BJ (cell line): ENCODE data around the gene NPAS3. TPM values are rescaled to one million over a fixed set of nuclear protein-coding genes. Genes with fewer than 3 reads are reported as not detected.

Experiments
- CTCF ChIA-PET: fragments of 350-600 bp; formaldehyde crosslinking; extraction: SDS; loops from one replicate; lab custom pipeline; 2021; ENCODE audit warnings: antibody characterized with exemption, inconsistent platforms; lab: Yijun Ruan, JAX
- POLR2A ChIA-PET: fragments of 300-600 bp; sonication (Branson Sonifier 250); formaldehyde crosslinking; extraction: SDS; loops from one replicate; lab custom pipeline; 2021; ENCODE audit warnings: antibody characterized with exemption; lab: Charles Lee
- DNase-seq: peaks from one replicate; pipeline ENCODE4 v3.0.0-alpha.2; 2011; ENCODE audit warnings: low read depth
- H3K27me3 ChIP-seq: 2 replicates; pipeline ENCODE4 v1.6.0; 2011; ENCODE audit warnings: low read length; ENCODE audit not compliant: control insufficient read depth, insufficient read depth
- H3K36me3 ChIP-seq: 2 replicates; pipeline ENCODE4 v1.5.1; 2011; ENCODE audit warnings: low read length; ENCODE audit not compliant: control insufficient read depth, insufficient read depth
- H3K4me3 ChIP-seq: 2 replicates; pipeline ENCODE4 v1.5.1; 2011; ENCODE audit warnings: low read depth, mild to moderate bottlenecking, control low read depth, low read length
- polyA plus RNA-seq: library from polyadenylated mRNA; depleted of rRNA; stranded (reverse); fragments of >200 nt; gene quantifications from 2 replicates; pipeline ENCODE4 v1.2.3, GENCODE V29; 2011
- TF ChIP-seq, protein P1 (sequence below): IDR thresholded peaks from 2 replicates; pipeline ENCODE4 v1.5.1; 2011; ENCODE audit warnings: low read depth, mild to moderate bottlenecking, control low read depth, inconsistent platforms, low read length, moderate library complexity; ENCODE audit not compliant: insufficient read depth

NPAS3 gene
- polyA plus RNA-seq, 1 experiment, result 0.09 TPM

DNA sequence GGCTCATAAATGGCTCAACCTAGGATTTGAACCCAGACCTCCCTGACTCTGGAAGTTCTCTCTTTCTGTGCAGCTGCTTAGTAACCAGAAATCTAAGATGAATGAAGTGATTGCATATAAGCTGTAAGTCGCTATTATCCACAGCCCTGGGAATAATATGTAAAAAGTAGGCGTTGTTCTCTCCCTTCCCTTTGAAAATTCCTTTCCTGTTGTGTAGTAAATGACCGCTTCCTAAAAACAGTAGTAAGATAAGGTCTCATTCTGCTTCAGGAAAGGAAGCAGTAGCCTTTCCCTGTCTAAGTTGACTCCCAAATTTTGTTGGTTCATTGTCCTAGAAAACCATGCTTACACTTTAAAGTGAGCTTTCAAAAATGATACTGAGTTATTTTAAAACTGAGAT, 593.9 kb downstream of the NPAS3 start:
- POLR2A ChIA-PET, result no interaction called here
- TF ChIP-seq, protein P1, sequence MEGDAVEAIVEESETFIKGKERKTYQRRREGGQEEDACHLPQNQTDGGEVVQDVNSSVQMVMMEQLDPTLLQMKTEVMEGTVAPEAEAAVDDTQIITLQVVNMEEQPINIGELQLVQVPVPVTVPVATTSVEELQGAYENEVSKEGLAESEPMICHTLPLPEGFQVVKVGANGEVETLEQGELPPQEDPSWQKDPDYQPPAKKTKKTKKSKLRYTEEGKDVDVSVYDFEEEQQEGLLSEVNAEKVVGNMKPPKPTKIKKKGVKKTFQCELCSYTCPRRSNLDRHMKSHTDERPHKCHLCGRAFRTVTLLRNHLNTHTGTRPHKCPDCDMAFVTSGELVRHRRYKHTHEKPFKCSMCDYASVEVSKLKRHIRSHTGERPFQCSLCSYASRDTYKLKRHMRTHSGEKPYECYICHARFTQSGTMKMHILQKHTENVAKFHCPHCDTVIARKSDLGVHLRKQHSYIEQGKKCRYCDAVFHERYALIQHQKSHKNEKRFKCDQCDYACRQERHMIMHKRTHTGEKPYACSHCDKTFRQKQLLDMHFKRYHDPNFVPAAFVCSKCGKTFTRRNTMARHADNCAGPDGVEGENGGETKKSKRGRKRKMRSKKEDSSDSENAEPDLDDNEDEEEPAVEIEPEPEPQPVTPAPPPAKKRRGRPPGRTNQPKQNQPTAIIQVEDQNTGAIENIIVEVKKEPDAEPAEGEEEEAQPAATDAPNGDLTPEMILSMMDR, result no peak
- no peaks in the 10 kb centered on the region for H3K27me3 ChIP-seq
- no peak for DNase-seq
- H3K36me3 ChIP-seq, result no peaks in the 10 kb centered on the region
- CTCF ChIA-PET, result interaction anchor here (0.6 kb wide), 2 partner anchors 98 to 100 kb away, joined by 3 read pairs; no protein-coding TSS in a partner anchor
- H3K4me3 ChIP-seq, result no peak overlapping the region

DNA sequence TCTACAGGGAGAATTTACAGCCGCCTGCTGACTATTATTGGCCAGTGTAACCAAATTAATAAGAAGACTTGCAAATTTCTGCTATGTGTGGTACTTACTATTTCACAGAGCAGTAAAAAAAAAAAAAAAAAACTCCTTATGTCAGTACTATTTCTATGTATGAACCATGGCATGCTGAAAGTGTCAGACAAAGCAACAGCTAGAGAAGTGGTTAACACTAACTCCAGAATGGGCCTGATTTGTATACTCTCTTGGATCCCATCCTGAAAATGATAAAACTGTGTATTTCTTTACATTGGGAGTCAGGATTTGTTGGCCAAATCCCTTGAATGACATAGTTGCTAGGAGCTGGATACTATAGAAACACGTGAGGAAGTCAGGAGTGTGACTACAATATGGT, 595.4 kb downstream of the NPAS3 start:
- Histone ChIP-seq H3K27me3 (no peaks in the 10 kb centered on the region), H3K36me3 (no peaks in the 10 kb centered on the region), H3K4me3 (no peak overlapping the region)
- TF ChIP-seq, protein P1, result no peak
- POLR2A ChIA-PET, result no interaction called here
- CTCF ChIA-PET, result no interaction called here
- DNase-seq, result no peak

DNA sequence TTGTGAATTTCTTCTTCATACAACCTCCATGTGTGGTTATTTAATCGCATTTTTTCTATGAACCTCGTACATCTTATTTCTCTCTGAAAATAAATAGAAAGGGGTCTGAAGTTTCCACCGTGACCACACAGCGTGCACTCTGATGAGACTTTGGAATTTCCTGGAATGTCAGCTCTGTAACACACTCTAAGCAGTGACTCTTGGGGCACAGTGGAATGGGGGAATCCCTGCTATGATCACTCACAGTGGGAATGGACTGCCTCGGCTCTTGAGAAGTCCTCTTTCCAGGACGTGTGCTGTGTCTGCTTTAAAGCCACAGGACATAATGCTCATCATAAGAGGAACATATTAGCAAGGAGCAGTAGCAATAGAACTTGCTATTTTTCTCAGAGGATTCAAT, 596.0 kb downstream of the NPAS3 start:
- Histone ChIP-seq H3K36me3 (no peaks in the 10 kb centered on the region), H3K4me3 (no peak overlapping the region), H3K27me3 (no peaks in the 10 kb centered on the region)
- POLR2A ChIA-PET, result no interaction called here
- DNase-seq, result no peak
- CTCF ChIA-PET, result no interaction called here
- TF ChIP-seq, protein P1, result no peak

DNA sequence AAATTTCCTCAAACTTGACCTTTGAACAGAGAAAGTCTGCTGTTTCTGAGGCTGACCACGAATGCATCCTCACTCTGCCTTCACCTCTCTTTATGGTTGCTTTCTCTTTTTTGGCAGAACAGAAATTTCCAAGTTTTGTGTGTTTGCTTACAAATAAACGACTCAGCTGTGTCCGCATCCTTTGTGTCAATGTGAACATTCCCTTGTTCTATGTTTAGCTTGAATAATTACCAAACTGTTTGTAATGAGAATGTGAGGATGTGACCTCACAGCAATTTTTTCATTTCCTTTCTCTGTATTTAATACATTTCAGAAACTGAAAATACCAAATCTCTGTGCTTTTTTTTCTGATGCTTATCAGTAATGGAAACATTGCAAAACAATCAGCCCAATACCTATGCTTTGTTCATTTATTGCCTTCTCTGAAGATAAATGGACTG, 601.3 kb downstream of the NPAS3 start:
- CTCF ChIA-PET, result no interaction called here

DNA sequence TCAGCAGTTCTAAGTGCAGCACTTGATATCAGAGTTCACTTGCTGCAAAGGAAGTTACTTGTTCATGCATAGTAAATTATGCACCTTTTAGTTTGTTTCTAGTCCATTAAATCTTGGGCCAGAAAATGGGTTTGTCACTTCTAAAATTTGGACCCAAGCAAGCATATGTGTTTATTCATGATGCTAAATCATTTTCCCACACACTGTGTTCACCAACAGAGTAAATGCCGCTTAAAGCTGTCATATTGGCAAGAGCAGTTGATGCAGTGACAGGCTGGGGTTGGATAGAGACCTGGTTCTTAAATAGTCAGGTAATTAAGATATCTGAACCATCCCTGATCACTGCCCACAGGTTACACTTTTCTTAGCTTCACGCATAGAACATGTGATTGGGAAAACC, 602.5 kb downstream of the NPAS3 start:
- CTCF ChIA-PET, result no interaction called here

More for the DNA sequence above, 601.3 kb downstream of the NPAS3 start:
- DNase-seq, result no peak
- H3K36me3 ChIP-seq, result no peaks in the 10 kb centered on the region
- no peaks in the 10 kb centered on the region for H3K27me3 ChIP-seq
- POLR2A ChIA-PET, result no interaction called here
- no peak overlapping the region for H3K4me3 ChIP-seq
- TF ChIP-seq, protein P1, result no peak

More for the DNA sequence above, 602.5 kb downstream of the NPAS3 start:
- no peak for DNase-seq
- POLR2A ChIA-PET, result no interaction called here
- Histone ChIP-seq H3K27me3 (no peaks in the 10 kb centered on the region), H3K4me3 (no peak overlapping the region), H3K36me3 (no peaks in the 10 kb centered on the region)
- TF ChIP-seq, protein P1, result no peak
